Lower leg skin (tissue), 3 donors: ENCODE data around the gene DAD1.

Source experiments
- CTCF ChIP-seq, 3 donors: fragments of 450-650 bp; IDR thresholded peaks; one replicate each; pipeline ENCODE4 v1.5.1; 2016; ENCODE audit warnings: antibody characterized with exemption in 3 of 3, mild to moderate bottlenecking in 3 of 3, moderate library complexity in 2 of 3
- POLR2A ChIP-seq, 2 donors: fragments of 450-650 bp; IDR thresholded peaks; one replicate each; pipeline ENCODE4 v1.6.1; 2016 to 2017; ENCODE audit warnings: antibody characterized with exemption in 2 of 2, mild to moderate bottlenecking in 1 of 2, moderate library complexity in 1 of 2

- TF ChIP-seq CTCF (IDR thresholded peaks at IDR 0.05) (no peak), POLR2A (IDR thresholded peaks at IDR 0.05) (no peak)
Observed at GRCh38 chr14:22598896-22599244, 9.8 kb upstream of the DAD1 start.
